ENCODE results near the gene EDEM1. TPM values are rescaled to one million over a fixed set of nuclear protein-coding genes. Genes with fewer than 3 reads are reported as not detected.
A peak's percentile ranks its signal among the peaks of the same experiment; 100 is the strongest.

EDEM1 gene
- total RNA-seq, 1 donor from 2014 or later, result 62.7 TPM

DNA sequence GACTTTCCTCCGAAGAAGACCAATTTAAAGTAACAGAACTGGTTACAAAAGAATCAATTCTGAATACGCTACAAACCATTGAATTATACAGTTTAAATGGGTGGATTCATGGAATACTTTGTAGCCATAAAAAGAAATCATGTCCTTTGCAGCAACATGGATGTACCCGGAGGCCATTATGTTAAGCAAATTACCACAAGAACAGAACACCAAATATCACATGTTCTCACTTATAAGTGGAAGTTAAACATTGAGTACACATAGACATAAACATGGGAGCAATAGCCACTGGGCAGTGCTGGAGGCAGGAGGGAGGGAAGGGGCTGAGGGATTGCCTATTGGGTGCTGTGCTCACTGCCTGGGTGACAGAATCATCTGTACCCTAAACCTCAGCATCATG is 61.3 kb downstream of the EDEM1 start:
- H3K9me3 ChIP-seq (ENCODE audit: insufficient read depth, low read depth, low read length), result no peaks in the 10 kb centered on the region
- no peak overlapping the region for H3K9ac ChIP-seq (ENCODE audit: low read length)

DNA sequence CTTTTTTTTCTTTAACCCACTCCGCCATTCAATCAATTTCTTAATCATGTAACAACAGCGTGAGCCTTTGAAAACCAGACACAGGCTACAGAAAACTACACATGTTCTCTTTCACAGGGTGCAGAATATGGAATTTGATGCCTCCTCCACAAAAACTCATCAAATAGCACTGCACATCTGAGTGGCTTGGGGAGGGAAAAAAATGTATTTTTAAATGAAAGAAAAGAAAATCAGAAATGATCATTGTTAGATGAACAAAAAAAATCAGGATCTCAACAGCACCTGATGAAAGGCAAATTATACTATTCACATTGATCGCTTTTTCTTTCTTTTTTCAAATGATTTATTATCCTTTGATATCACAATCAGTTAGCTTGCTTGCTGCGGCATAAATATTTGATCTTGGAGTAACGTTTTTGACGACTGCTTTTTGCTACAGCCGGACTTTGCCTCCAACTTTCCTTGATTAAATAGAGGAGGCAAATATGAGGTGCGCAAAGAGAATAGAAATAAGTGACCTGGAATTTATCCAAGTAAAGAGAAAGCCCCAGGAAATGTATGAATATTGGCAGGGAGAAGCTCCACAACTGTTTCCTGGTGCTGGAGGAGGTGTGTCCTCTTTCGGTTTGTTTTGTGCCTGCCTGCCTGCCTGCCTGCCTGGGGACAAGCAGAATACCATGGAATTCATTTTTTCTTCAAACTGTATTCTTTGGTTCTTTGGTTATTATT is 63.1 kb downstream of the EDEM1 start:
- Histone ChIP-seq H3K27me3 (ENCODE audit: insufficient read depth, low read length) (peaks cover 3% of the 10 kb centered on the region), H3K4me1 (ENCODE audit: insufficient read depth, low read length) (no peaks in the 10 kb centered on the region), H3K79me2 (ENCODE audit: insufficient read depth, low read length) (no peaks in the 10 kb centered on the region), H3K4me2 (ENCODE audit: low read length) (peak overlapping the region; percentile 74), H3K27ac (ENCODE audit: low read depth, low read length) (no peak overlapping the region), H3K9ac (ENCODE audit: low read length) (peak overlapping the region; percentile 10), H2AFZ (ENCODE audit: low read depth, low read length) (peak overlapping the region; percentile 42), H3K36me3 (ENCODE audit: insufficient read depth, low read length) (no peaks in the 10 kb centered on the region), H3K4me3 (ENCODE audit: insufficient read depth, low read depth, low read length) (peak overlapping the region; percentile 45), H4K20me1 (ENCODE audit: insufficient read depth, low read length) (no peaks in the 10 kb centered on the region), H3K9me3 (ENCODE audit: insufficient read depth, low read depth, low read length) (no peaks in the 10 kb centered on the region)
- H3K27ac Mint-ChIP-seq (ENCODE audit: unreplicated experiment), result no peak overlapping the region
- H3K36me3 Mint-ChIP-seq (ENCODE audit: low read depth, unreplicated experiment), result no peaks in the 10 kb centered on the region
- no peak for FAIRE-seq
- DNase-seq (ENCODE audit: low read depth), result no peak
- no peaks in the 10 kb centered on the region for H3K9me3 Mint-ChIP-seq (ENCODE audit: unreplicated experiment)
- H3K27me3 Mint-ChIP-seq (ENCODE audit: low read depth, unreplicated experiment), result no peaks in the 10 kb centered on the region
- no peak overlapping the region for H3K4me3 Mint-ChIP-seq (ENCODE audit: unreplicated experiment)
- no peaks in the 10 kb centered on the region for H3K4me1 Mint-ChIP-seq (ENCODE audit: low read depth, unreplicated experiment)
- no peak for TF ChIP-seq EZH2 (IDR thresholded peaks at IDR 0.05; ENCODE audit: insufficient read depth, low read length)
- TF ChIP-seq, protein P1, sequence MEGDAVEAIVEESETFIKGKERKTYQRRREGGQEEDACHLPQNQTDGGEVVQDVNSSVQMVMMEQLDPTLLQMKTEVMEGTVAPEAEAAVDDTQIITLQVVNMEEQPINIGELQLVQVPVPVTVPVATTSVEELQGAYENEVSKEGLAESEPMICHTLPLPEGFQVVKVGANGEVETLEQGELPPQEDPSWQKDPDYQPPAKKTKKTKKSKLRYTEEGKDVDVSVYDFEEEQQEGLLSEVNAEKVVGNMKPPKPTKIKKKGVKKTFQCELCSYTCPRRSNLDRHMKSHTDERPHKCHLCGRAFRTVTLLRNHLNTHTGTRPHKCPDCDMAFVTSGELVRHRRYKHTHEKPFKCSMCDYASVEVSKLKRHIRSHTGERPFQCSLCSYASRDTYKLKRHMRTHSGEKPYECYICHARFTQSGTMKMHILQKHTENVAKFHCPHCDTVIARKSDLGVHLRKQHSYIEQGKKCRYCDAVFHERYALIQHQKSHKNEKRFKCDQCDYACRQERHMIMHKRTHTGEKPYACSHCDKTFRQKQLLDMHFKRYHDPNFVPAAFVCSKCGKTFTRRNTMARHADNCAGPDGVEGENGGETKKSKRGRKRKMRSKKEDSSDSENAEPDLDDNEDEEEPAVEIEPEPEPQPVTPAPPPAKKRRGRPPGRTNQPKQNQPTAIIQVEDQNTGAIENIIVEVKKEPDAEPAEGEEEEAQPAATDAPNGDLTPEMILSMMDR (IDR thresholded peaks at IDR 0.05; ENCODE audit: insufficient read depth, low read depth, low read length), result no peak

More for the DNA sequence above, 61.3 kb downstream of the EDEM1 start:
- Histone ChIP-seq H3K4me2 (ENCODE audit: low read length) (no peak overlapping the region), H3K79me2 (ENCODE audit: insufficient read depth, low read length) (no peaks in the 10 kb centered on the region), H3K4me1 (ENCODE audit: insufficient read depth, low read length) (no peaks in the 10 kb centered on the region), H4K20me1 (ENCODE audit: insufficient read depth, low read length) (no peaks in the 10 kb centered on the region), H3K27ac (ENCODE audit: low read depth, low read length) (no peak overlapping the region), H2AFZ (ENCODE audit: low read depth, low read length) (no peak overlapping the region), H3K27me3 (ENCODE audit: insufficient read depth, low read length) (no peaks in the 10 kb centered on the region), H3K4me3 (ENCODE audit: insufficient read depth, low read depth, low read length) (no peak overlapping the region), H3K36me3 (ENCODE audit: insufficient read depth, low read length) (no peaks in the 10 kb centered on the region)
- no peak for DNase-seq (ENCODE audit: low read depth)
- FAIRE-seq, result no peak
- no peaks in the 10 kb centered on the region for H3K36me3 Mint-ChIP-seq (ENCODE audit: low read depth, unreplicated experiment)
- no peaks in the 10 kb centered on the region for H3K27me3 Mint-ChIP-seq (ENCODE audit: low read depth, unreplicated experiment)
- H3K9me3 Mint-ChIP-seq (ENCODE audit: unreplicated experiment), result peaks cover 2% of the 10 kb centered on the region
- no peak overlapping the region for H3K27ac Mint-ChIP-seq (ENCODE audit: unreplicated experiment)
- TF ChIP-seq, protein P1 (IDR thresholded peaks at IDR 0.05; ENCODE audit: insufficient read depth, low read depth, low read length), result no peak
- no peak for TF ChIP-seq EZH2 (IDR thresholded peaks at IDR 0.05; ENCODE audit: insufficient read depth, low read length)
- H3K4me1 Mint-ChIP-seq (ENCODE audit: low read depth, unreplicated experiment), result no peaks in the 10 kb centered on the region
- no peak overlapping the region for H3K4me3 Mint-ChIP-seq (ENCODE audit: unreplicated experiment)

DNA sequence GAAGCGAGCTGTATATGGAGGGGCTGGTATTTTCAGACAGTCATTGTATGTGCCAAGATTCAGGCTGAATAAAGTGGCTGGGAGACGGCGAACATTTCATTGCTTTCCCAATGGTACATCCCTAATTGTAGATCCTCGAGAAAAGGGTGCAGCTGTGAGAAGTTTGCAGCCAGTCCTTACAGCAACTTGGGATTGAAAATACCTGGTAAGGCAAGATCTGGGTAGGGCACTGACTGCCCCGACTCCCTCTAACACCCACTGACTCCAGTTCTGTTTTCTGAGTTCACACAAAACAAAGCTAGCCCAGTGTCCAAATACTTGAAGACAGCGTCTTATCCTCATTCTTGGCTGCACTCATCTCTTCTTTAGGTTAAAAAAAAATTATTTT is 63.7 kb downstream of the EDEM1 start:
- no peaks in the 10 kb centered on the region for H3K79me2 ChIP-seq (ENCODE audit: insufficient read depth, low read length)
- peaks cover 3% of the 10 kb centered on the region for H3K27me3 ChIP-seq (ENCODE audit: insufficient read depth, low read length)
- H2AFZ ChIP-seq (ENCODE audit: low read depth, low read length), result peak overlapping the region; percentile 42
- H3K27me3 Mint-ChIP-seq (ENCODE audit: low read depth, unreplicated experiment), result no peaks in the 10 kb centered on the region
- H4K20me1 ChIP-seq (ENCODE audit: insufficient read depth, low read length), result no peaks in the 10 kb centered on the region
- H3K4me2 ChIP-seq (ENCODE audit: low read length), result peak overlapping the region; percentile 74
- H3K4me1 ChIP-seq (ENCODE audit: insufficient read depth, low read length), result no peaks in the 10 kb centered on the region
- no peak overlapping the region for H3K4me3 Mint-ChIP-seq (ENCODE audit: unreplicated experiment)
- FAIRE-seq (no peak), DNase-seq (ENCODE audit: low read depth) (no peak)
- no peaks in the 10 kb centered on the region for H3K36me3 ChIP-seq (ENCODE audit: insufficient read depth, low read length)
- H3K4me1 Mint-ChIP-seq (ENCODE audit: low read depth, unreplicated experiment), result no peaks in the 10 kb centered on the region
- TF ChIP-seq, protein P1 (IDR thresholded peaks at IDR 0.05; ENCODE audit: insufficient read depth, low read depth, low read length), result no peak
- peak overlapping the region; percentile 45 for H3K4me3 ChIP-seq (ENCODE audit: insufficient read depth, low read depth, low read length)
- H3K27ac Mint-ChIP-seq (ENCODE audit: unreplicated experiment), result no peak overlapping the region
- H3K36me3 Mint-ChIP-seq (ENCODE audit: low read depth, unreplicated experiment), result no peaks in the 10 kb centered on the region
- peaks cover 3% of the 10 kb centered on the region for H3K9me3 Mint-ChIP-seq (ENCODE audit: unreplicated experiment)
- H3K9ac ChIP-seq (ENCODE audit: low read length), result peak overlapping the region; percentile 10
- no peak overlapping the region for H3K27ac ChIP-seq (ENCODE audit: low read depth, low read length)
- H3K9me3 ChIP-seq (ENCODE audit: insufficient read depth, low read depth, low read length), result no peaks in the 10 kb centered on the region
